Psoas muscle (tissue), 8 donors: ENCODE data around the gene DHX29. TPM values are rescaled to one million over a fixed set of nuclear protein-coding genes. Genes with fewer than 3 reads are reported as not detected.

ENCODE experiments used
- ATAC-seq, 4 donors: fragments of 200-7000 bp; cut with Tn5 transposase; one replicate each; pipeline ENCODE4 v1.9.1; 2020; ENCODE audit warnings: moderate library complexity in 3 of 4, mild to moderate bottlenecking in 2 of 4
- DNase-seq, 2 donors: peaks; one replicate each; pipeline ENCODE4 v3.0.0-alpha.2; 2020
- H3K27ac ChIP-seq: fragments of 200-600 bp; one replicate; pipeline ENCODE4 v1.8.0; 2022
- H3K27me3 ChIP-seq, 3 donors: fragments of 200-600 bp in 1 of 3; one replicate each; pipeline versions ENCODE4 v1.6.1 to v1.8.0; 2013 to 2022; ENCODE audit warnings: low read length in 2 of 3, mild to moderate bottlenecking in 2 of 3, moderate library complexity in 1 of 3; ENCODE audit not compliant: insufficient read depth in 3 of 3
- H3K36me3 ChIP-seq, 2 donors: fragments of 200-600 bp in 1 of 2; one replicate each; pipeline versions ENCODE4 v1.6.1 to v1.8.0; 2013 to 2022; ENCODE audit warnings: low read depth in 1 of 2, mild to moderate bottlenecking in 1 of 2, moderate library complexity in 1 of 2; ENCODE audit not compliant: insufficient read depth in 1 of 2
- H3K4me1 ChIP-seq: fragments of 200-600 bp; one replicate; pipeline ENCODE4 v1.8.0; 2022
- H3K4me3 ChIP-seq: fragments of 200-600 bp; one replicate; pipeline ENCODE4 v1.8.0; 2022; ENCODE audit warnings: mild to moderate bottlenecking
- H3K9me3 ChIP-seq: fragments of 200-600 bp; one replicate; pipeline ENCODE4 v1.8.0; 2022
- WGBS, 3 donors: extraction: QIAGEN DNeasy Blood & Tissue Kit; methylation state at CpG; one replicate each; pipeline versions ENCODE4 v1.1.6 to v1.1.7; 2013; 5-methylcytosine and 5-hydroxymethylcytosine counted together
- intact Hi-C, 2 donors: fragments of 100-400 bp; cut with DNase I; formaldehyde crosslinking; loops; one replicate each; pipeline versions ENCODE4 v1.11.0 to v1.14.2; 2022
- polyA plus RNA-seq, 3 donors: library from polyadenylated mRNA; stranded (reverse); fragments of 200-250 nt; gene quantifications; one replicate each; pipeline ENCODE4 v1.2.3, GENCODE V29; 2013
- total RNA-seq, 4 donors: library from RNA; stranded (reverse); fragmentation: NEBNext Ultra II Directional in 2 of 4; extraction: Animal tissue kit (Norgen Biotek cat#: 25700) in 2 of 4; gene quantifications; one replicate each; pipeline versions ENCODE4 v1.2.1 to v1.2.4, GENCODE V29; 2021 to 2023
- TF ChIP-seq, protein P1 (sequence below): fragments of 200-600 bp; IDR thresholded peaks from one replicate; pipeline ENCODE4 v1.8.0; 2022; ENCODE audit warnings: antibody characterized with exemption
- donor health status: healthy with polysubstance abuse.
- donor health status: DM: no; HTN: no; CAD: no; lungs with moderate emphysema.
- donor health status: Bipolar disorder and iron deficiency.
- donor health status: healthy.
- donor health status: DM: yes; HTN: yes; CAD: no.
- donor health status: DM: no; HTN: no; CAD: no.
- donor health status: DM: no; HTN: no; CAD: no.
- donor health status: DM: yes; HTN: yes; CAD: no.

DHX29 gene
- total and polyA plus RNA-seq, 7 donors: 16.1 to 47.7 (median 28.8) TPM

DNA sequence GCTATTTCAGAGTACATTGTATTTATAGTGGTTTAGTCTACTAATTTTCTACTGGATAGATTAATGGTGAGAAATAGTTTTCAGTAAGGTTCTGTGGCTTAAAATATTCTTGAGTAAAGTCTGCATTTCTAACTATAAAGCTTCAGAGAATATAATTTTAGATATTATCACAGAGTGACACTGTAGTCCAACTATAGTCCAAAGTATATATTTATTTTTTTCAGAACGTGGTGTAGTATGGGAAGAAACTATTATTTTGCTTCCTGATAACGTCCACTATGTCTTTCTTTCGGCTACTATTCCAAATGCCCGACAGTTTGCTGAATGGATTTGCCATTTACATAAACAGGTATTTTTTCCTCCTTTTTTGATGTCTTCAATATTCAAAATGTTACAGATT is 35.6 kb upstream of the DHX29 start:
- Histone ChIP-seq H3K27me3 (no peaks in the 10 kb centered on the region), H3K36me3 (peaks cover 5 to 75% of the 10 kb centered on the region in 2 donors), H3K27ac (no peak overlapping the region), H3K9me3 (no peaks in the 10 kb centered on the region), H3K4me3 (no peak overlapping the region), H3K4me1 (no peaks in the 10 kb centered on the region)
- intact Hi-C loops: loop anchor here (2.0 to 10.0 kb wide), 3 partner anchors 62 to 350 kb away; no protein-coding TSS in a partner anchor
- TF ChIP-seq, protein P1, sequence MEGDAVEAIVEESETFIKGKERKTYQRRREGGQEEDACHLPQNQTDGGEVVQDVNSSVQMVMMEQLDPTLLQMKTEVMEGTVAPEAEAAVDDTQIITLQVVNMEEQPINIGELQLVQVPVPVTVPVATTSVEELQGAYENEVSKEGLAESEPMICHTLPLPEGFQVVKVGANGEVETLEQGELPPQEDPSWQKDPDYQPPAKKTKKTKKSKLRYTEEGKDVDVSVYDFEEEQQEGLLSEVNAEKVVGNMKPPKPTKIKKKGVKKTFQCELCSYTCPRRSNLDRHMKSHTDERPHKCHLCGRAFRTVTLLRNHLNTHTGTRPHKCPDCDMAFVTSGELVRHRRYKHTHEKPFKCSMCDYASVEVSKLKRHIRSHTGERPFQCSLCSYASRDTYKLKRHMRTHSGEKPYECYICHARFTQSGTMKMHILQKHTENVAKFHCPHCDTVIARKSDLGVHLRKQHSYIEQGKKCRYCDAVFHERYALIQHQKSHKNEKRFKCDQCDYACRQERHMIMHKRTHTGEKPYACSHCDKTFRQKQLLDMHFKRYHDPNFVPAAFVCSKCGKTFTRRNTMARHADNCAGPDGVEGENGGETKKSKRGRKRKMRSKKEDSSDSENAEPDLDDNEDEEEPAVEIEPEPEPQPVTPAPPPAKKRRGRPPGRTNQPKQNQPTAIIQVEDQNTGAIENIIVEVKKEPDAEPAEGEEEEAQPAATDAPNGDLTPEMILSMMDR: no peak
- 92 to 96% (median 94%) methylated on average over 4 of the region's 4 CpGs for WGBS, 3 donors
- ATAC-seq: no peak
- DNase-seq: no peak

DNA sequence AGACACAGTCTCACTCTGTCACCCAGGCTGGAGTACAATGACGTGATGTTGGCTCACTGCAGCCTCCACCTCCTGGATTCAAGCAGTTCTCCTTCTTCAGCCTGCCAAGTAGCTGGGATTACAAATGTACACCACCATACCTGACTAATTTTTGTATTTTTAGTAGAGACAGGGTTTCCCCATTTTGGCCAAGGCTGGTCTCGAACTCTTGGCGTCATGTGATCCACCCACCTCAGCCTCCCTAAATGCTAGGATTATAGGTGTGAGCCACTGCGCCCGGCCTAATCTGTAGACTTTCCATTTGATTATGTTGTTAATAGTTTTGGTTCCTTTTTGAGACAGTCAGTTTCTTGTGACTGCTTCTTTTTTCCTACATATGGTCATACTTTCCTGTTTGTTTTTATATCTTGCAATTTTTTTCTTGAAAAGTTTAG is 31.3 kb upstream of the DHX29 start:
- peak in 2 of 4 donors; percentile 70 to 84 for ATAC-seq

DNA sequence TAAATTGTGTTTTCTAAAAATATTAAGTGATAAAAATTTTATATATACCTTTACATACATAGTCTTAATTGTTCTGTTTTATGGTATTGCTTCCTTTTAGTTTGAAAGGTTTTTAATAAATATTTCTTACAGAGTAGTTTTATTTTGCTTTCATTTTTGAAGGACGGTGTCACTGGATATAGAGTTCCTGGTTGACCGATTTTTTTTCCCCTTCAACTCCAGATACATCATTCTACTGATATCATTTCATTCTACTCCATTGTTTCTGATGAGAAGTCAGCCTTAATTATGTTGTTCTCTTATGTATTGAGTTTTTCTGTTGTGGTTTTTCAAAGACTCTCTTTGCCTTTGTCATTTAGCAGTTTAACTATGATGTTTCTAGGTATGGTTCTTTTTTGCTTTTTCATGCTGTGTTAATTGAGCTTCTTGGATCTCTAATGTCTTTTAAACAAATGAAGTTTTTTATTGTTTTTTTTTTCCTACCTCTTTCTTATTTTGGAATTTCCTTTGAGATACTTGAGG is 30.7 kb upstream of the DHX29 start:
- H3K36me3 ChIP-seq: peaks cover 0 to 29% of the 10 kb centered on the region in 2 donors
- no peaks in the 10 kb centered on the region for H3K9me3 ChIP-seq
- no peak overlapping the region for H3K4me3 ChIP-seq
- TF ChIP-seq, protein P1: no peak
- 75 to 77% (median 76%) methylated on average over 2 of the region's 2 CpGs for WGBS, 3 donors
- intact Hi-C loops: no loop called here
- DNase-seq: no peak
- H3K4me1 ChIP-seq: no peaks in the 10 kb centered on the region
- H3K27me3 ChIP-seq: no peaks in the 10 kb centered on the region
- no peak for ATAC-seq
- H3K27ac ChIP-seq: no peak overlapping the region

More for the DNA sequence above, 31.3 kb upstream of the DHX29 start:
- no peak overlapping the region for H3K4me3 ChIP-seq
- H3K4me1 ChIP-seq: no peaks in the 10 kb centered on the region
- H3K36me3 ChIP-seq: peaks cover 0 to 34% of the 10 kb centered on the region in 2 donors
- H3K27me3 ChIP-seq: no peaks in the 10 kb centered on the region
- TF ChIP-seq, protein P1: no peak
- H3K9me3 ChIP-seq: no peaks in the 10 kb centered on the region
- no peak for DNase-seq
- WGBS, 3 donors: 75 to 91% (median 76%) methylated on average over 5 of the region's 5 CpGs
- intact Hi-C loops: no loop called here
- no peak overlapping the region for H3K27ac ChIP-seq

DNA sequence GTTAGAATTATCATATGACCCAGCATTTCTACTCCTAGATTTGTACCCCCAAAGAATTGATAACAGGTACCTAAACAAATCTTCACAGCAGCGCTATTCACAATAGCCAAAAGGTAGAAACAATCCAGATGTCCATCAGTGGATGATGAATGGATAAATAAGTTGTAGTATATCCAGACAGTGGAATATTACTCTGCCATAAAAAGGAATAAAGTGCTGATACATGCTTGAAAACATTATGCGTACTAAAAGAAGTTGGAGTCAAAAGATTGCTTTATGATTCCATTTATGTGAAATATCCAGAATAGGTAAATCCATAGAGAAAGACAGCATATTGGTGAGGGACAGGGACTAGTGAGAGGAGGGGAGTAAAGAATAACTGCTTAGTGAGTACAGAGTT is 26.3 kb upstream of the DHX29 start:
- Histone ChIP-seq H3K27ac (no peak overlapping the region), H3K4me3 (no peak overlapping the region), H3K27me3 (no peaks in the 10 kb centered on the region), H3K9me3 (no peaks in the 10 kb centered on the region), H3K4me1 (no peaks in the 10 kb centered on the region), H3K36me3 (peaks cover 3 to 42% of the 10 kb centered on the region in 2 donors)
- DNase-seq (no peak), ATAC-seq (no peak)
- TF ChIP-seq, protein P1: no peak
- intact Hi-C loops: no loop called here
- WGBS, 3 donors: 99 to 100% (median 99%) methylated on average over 2 of the region's 2 CpGs

DNA sequence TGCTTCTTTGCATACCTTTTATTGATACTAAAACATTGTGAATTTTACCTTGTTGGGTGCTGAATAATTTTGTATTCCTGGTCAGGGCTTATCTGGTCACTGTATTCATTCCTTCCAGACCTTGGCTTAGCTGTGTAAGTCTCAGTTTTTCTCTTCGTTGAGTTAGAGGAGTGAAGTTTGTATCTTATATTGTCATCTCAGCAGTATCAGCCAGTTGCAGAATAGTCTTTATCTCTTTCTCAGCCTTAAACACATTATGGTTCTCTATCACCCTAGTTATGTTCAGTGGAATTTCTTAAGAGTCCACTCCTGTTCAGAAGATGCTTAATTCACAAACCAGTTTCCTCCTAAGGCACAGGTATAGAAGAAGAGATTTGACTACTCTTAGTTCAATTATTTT is 25.5 kb upstream of the DHX29 start:
- no peaks in the 10 kb centered on the region for H3K4me1 ChIP-seq
- H3K4me3 ChIP-seq: no peak overlapping the region
- 79 to 93% (median 92%) methylated on average over 1 of the region's 1 CpG for WGBS, 3 donors
- H3K9me3 ChIP-seq: no peaks in the 10 kb centered on the region
- intact Hi-C loops: no loop called here
- H3K27me3 ChIP-seq: no peaks in the 10 kb centered on the region
- TF ChIP-seq, protein P1: no peak
- no peak overlapping the region for H3K27ac ChIP-seq
- ATAC-seq (no peak), DNase-seq (no peak)
- H3K36me3 ChIP-seq: peaks cover 3 to 50% of the 10 kb centered on the region in 2 donors
